Activated gamma-delta T cell treated with anti-CD3 and anti-CD28 coated beads, Interleukin-2, amount 50 U/mL, for 16 hours (primary cell): ENCODE results near the gene PLA2G15.

Experiments
- DNase-seq: peaks from one replicate; pipeline ENCODE4 v3.0.0-alpha.2; 2020; ENCODE audit warnings: low read depth

The PLA2G15 gene

DNA sequence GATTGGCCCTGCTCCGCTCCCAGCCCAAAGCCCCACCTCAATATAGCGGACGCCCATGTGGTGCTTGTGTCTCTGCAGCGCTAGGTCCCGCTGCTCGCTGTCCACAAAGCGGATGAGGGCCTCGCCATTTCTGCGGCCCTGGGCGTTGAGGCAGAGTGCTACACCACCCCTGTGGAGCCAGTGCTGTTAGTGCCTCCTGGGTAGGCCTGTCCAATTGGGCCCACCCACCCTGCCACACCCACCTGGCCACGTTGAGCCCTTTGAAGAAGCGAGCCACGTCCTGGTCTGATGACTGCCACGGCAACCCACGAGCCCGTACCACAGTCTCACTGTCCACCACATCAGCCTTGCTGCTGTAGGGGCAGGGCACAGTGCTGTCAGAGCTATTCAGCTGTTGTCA is 12.8 kb upstream of the PLA2G15 start:
- DNase-seq, result no peak

DNA sequence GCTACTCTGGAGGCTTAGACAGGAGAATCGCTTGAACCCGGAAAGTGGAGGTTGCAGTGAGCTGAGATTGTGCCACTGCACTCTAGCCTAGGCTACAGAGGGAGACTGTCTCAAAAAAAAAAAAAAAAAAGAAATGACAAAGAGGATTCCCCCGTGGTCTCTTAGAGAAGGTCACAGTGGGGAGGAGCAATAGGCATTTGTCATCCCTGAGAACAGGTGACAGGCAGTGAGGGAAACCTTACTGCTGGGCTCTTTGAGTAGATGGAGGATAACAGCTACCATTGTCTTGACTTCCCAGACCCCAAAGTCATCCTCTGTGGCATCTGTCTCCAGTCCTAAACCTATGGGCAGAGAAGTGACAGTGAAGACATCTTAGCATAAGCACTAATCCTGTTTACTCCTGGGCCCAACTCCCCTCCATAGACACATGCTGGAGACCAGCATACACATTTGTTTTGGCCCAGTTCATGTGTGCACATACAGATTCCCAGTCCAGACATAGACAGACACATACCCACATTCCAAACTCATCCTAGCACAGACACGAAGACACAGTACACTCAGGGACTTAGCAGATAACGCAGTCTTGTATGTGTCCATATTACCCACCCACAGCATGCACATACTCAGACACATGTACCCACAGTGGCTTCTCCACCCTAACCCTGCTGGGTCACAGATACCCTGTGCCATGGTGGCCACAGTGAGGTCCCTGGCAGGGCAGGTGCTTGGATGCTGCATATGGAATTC is 11.9 kb upstream of the PLA2G15 start:
- DNase-seq, result no peak

DNA sequence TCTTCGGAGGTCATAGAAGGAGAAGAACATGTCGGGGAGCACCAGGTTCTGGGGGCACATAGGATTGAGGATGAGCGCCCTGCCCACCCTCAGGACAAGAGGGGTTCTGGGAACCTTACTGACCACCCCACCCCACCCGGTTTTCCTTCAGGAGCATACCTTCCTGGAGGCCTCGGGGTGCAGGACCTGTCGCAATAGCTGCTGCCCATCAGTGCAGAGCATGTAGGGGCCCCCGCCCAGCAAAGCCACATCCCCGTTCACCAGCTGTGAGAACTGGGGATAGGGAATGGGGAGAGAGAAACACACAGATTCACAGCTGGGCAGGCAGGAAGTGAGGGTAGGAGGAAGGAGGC is 11.4 kb upstream of the PLA2G15 start:
- DNase-seq, result no peak

DNA sequence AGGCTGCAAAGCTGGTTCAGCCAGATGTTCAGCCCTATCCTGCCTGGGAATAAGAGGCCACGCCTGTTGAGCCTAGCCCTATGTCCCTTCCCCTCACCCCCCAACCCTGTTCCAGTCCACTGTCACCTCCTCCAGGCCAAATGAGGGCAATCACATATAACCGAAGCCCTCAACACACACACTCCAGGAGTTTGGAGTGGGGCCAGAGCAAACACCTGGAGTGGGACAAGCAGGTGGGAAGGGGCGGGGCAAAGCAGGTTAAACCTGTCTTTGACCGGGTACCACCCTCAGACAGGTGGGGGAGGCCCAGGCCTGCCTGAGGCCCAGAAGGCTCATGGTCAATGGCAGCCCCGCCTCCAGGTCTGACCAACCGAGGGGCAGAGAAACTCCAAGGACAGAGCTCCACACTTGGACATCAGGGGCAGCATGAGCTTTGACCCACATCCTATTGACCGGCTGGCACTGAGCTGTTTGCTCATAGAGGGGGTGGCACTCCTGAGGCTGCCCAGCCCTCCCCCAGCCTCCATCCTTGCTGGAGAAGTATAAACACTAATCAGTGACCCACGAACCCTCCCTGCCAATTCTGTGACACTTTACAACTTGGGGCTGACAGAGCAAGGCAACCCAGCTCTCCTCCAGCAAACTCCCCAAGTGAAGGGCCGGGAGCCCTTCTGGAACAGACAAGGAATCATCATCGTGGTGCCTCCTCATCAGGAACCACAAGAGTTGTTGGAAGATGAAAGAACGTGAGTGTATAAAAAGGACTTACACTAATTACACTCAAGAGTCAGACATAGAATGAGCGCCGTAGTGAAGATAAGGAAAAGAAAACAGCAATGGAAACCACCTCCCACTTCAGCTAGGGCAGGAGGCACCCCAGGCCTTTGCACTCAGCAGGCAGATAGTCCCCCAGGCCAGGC is 10.7 kb upstream of the PLA2G15 start:
- DNase-seq, result no peak

DNA sequence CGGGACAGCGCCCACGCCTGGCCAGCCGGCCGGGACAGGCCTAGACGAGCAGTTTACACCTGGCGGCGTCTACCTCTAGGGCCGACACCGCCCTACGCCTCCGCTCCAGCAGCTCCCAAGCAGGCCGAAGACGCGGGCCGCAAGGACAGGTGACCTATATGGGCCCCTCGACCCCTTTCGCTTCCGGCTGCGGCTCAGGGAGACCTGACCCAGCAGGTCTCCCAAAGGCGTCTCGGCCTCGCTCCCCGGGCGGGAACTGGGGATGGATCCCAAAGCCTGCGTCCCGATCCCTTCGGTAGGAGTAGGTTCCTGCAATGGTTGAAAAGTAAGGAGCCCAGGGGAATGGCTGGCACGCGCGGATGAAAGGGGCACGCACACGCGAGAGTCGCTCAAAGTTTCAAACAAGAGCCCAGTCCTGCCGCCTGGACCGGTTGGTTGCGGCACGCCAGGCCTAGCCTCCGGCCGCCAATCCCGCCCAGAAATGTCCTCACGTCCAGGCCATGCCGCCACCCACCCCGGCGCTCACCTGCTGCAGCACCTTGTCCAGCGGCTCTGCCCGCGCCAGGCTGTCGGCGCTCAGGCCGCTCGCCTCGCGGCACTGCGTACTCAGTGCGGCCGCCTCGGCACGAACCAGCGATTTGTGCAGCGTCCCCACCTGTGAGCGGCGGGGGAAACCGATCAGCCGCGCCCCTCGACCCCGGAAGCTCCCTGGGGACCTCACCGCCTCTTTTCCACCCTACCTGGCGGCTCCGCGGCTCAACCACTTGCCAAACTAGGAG is 9.9 kb upstream of the PLA2G15 start:
- no peak for DNase-seq

DNA sequence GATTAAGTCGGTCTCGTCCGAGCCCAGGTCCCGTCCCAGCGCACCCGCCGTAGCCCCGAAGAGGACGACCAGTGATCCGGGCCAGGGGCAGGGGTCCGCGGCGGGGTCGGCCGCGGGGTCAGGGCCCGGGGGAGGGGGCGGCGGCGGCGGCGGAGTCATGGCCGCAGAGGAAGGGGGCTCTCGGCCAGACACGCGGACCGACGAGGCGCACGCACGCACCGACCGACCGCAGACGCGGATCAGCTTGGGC is 9.4 kb upstream of the PLA2G15 start, which contains the start of gene ESRP2:
Gene ESRP2, minus strand, starts transcription at position 241 of the 250 bp plus-strand sequence. Its CDS starts 82 bp downstream, at position 159.
- no peak for DNase-seq

DNA sequence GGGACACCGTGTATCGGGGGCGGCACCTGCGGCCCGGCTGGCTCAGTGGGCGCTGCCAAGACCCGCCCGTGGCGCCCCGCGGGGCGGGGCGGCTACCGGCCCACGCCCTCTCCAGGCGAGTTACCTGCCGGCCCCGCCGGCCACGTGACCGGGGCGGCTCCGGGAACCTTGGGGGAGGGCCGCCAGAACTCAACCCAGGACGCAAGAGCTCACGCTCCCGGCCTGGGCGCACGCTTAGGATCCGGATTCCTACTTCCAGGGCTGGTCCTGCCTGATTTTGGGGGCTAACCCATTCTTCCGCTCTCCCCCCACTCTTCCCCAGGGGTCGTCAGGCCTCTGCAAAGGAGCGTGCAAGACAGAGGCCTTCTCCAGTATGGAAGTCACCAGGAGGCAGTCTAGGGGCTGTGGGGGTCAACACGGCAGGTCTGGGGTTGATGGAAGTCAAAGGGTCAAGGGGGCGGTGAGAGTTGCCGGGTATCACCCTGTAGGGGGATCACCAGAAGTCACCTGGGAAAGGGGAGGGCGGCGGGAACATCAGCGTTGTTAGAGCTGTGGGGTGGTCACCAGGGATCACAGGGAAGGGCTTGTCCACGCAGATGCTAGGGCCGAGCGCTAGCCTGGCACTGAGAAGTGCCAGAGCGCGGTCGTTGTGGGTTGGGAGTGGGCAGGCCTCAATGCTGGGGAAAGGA is 8.9 kb upstream of the PLA2G15 start:
- DNase-seq, result no peak

DNA sequence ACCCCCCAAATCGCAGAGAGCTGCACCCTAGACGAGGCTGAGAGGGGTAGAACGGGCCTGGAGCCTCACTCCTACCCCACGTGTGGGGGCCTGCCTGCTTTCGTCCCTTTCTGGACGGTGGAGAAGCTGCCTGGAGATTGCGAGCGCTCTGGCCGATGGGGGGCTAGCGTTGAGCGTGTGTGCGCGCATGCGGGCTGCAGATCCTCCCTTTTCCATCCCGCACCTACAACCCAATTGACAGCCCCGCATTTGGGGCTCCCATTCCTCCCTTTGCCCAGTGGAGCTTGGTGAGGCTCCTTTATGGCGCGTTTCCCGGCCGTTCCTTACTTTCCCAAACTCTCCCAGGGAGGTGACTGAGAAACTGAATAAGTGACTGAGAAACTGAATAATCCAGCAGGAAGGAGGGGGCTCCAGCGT is 8.3 kb upstream of the PLA2G15 start:
- no peak for DNase-seq

DNA sequence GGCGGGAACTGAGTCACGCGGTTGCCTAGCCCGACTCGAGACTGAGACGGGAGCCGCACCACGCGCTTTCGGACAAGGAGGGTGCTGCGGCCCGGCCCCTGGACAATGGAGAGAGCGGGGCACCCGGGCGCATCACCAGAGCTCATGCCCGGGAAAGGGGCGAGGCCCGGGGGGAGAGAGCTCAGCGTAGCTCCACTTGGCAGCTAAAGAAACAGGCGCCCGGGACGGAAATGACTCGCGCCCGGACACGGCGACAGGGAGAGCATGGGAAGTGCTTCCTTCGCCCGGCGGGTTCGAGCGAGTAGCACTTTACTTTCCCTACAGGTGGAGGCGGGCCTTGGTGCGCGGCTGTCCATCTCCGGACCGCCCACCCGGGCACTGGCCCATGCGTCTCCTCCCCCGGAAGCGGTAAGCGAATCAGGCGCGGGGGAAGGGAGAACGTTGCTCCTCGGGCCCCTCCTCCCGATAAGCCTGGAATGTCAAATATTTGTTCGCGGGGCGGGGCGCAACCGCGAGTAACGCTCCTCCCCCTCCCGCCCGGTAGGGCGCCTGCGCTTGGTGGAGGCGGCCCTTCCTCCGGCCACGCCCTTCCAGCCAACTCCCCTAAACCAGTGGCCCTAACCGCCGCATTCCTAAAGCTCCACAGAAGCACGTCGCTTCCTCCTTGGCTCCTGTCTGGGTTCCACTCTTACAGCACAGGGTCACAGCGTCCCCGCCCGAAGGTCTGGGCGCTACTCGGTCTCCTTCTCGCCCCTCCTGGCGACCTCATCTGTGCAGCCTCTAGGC is 7.7 kb upstream of the PLA2G15 start:
- peak; percentile 72 for DNase-seq

DNA sequence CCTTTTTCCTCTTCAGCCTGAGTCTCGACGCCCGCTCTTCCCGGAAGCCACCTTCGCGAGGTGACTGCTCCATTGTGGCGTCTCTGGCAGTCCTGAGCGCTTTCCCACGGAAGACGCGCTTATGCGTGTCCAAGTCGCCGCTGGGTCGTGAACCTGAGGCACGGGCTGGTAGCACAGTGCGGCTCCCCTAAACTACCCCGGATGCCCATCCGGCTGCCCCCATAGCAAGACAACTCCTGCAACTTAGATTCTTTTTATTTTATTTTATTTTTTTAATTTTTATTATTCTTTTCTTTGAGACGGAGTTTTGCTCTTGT is 7.2 kb upstream of the PLA2G15 start:
- no peak for DNase-seq

DNA sequence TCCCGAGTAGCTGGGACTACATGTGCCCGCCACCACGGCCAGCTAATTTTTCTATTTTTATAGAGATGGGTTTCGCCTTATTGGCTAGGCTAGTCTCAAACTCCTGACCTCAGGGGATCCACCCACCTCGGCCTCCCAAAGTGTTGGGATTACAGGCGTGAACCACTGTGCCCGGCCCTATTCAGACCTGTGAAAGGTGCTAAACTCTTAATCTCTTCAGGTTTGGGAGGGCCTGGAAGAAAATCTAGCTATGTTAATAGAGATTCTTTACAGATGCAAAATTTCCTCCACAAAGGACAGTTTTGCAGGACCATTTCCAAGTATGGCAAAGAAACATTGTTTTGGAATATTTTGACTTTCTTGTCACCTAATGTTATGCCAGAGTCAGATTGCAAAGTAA is 3.1 kb upstream of the PLA2G15 start:
- no peak for DNase-seq

DNA sequence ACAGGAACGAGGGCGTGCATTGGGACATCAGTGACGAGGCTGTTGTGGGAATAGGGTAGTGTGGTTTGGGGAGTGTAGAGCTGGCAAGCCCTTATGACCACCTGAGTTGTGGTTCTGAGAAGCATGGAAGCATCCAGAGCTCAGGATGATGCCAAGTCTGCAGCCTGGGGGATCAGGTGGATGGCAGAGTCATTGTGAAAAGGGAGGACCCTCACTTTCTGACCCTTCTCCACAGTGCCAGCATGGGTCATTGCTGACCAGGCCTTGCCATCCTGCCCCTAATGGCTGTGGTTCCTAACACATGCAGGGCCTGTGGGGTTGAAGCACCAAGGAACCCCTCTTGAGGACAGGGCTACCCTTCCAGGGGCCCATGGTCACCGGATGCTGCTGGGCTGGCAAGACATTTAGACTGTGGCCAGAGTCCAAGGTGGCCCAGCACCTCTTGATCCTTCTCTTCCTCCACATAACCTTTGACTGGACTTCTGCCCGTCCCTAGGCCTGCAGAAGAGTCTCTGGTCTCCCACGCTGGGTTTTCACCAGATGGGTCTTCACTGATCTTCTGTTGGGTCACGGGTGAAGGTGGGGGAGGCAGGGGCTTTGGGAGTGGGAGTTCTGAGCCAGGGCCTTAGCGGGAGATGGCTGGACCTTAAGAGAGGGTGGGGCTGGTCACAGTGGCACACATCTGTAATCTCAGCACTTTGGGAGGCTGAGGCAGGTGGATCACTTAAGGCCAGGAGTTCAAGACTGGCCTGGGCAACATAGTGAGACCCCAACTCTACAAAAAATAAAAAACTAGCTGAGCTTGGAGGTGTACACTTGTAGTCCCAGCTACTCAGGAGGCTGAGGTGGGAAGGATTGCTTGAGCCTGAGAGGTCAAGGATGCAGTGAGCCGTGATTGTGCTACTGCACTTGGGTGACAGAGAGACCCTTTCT is 2.0 kb upstream of the PLA2G15 start:
- no peak for DNase-seq

DNA sequence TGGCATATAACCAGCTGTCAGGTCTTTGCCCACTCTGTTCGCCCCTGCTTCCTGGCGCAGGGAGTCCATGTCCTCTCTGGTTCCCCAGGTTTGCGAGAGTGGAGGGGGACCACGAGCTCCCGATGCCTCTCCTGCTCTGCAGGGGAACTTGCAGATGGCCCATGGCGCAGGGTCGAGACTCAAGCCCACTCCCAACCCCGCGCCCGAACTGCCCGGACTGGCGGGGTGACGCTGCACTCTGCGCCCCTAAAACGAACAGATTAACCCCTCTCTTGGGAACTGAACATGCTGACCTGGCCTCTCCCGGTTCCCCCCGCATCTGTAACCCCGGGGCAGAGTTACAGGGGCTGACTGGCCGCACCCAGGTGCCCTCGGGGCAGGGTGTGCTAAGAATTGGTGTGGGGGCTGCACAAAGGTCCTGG is 681 bp upstream of the PLA2G15 start:
- no peak for DNase-seq

DNA sequence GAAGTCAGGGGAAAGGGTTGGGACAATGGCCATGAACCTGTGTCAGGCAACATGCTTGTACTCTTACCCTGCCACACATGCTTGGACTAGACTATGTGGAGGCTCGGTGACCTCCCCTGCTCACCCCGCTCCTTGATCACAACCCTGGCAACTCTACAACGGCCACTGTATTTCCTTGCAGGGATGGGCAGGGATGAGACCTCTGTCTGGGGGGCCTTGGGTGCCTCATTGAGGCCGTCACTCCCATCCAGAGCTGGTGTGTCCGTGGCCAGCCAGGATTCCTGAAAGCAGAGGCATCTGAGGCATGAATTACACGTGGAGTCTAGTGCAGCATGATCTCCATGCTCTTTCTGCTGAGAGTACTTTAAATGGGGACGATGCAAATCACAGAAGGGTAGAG is 948 bp downstream of the PLA2G15 start:
- no peak for DNase-seq

DNA sequence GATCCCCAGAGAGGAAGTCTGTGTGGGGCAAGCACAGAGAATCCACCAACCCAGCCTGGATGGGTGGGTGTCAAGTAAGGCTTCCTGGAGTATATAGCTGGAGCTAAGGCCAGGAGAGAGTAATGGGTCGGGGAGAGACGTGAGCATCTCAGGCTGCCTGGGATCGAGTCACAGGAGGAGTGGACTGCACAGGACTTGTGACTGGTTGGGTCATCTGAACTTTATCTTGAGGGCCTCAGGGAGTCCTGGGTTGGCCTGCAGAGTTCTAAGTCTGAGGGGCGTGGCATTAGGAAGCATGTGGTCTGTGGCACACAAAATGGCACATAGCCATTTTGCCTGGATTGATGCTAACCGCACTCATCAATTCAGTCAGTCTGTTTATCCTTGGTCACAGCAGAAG is 1.5 kb downstream of the PLA2G15 start:
- no peak for DNase-seq

DNA sequence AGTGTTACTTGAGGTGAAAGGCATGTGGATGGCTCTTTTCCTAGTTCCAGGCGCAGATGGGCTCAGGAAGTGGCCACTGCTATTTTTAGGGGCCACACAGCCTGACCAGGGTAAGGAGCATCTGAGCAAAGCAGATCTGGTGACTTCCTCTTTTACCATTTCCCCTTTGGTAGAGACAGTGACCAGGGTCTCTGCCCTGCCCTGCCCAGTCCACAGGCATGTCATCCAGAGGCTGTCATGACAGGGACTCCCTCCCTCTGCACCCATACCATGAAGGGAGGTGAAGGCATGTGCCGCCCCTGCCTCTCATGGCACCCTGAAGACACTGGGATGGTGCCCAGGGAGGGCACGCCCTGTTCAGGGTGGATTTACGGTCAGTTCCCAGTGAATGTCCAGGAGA is 2.2 kb downstream of the PLA2G15 start:
- no peak for DNase-seq

DNA sequence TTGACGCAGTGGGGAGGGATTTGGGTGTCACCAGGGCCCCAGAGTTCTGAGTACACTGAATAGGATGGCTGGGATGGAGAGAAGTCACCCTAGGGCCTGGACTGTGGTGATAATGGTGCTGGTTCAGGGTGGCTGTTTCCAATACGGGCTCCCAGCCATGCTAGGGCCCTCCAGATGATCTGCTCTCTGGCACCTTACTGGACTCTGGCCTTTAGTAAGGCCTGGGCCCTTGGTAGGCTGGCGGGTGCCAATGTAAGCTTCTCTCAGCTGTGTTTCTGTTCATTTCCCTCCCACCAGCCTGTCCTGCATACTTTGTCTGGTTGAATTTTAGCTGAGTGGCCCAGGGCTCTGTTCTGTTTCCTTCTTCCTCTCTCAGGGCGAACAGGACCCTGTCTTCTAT is 2.8 kb downstream of the PLA2G15 start:
- no peak for DNase-seq

DNA sequence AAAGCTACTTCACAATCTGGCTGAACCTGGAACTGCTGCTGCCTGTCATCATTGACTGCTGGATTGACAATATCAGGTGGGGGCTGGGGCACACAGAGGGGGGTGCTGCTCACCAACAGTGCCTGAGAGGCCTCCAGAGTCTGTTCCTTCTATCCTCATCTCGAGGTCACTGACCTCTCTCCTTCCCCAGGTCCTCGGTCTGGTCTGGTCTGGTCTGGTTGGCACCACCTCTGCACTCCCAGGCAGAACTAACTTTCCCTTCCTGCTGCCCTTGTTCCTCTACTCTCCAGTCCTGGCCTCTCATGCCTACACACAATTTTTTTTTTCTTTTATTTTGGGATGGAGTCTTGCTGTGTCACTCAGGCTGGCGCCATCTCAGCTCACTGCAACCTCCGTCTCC is 4.2 kb downstream of the PLA2G15 start:
- no peak for DNase-seq

DNA sequence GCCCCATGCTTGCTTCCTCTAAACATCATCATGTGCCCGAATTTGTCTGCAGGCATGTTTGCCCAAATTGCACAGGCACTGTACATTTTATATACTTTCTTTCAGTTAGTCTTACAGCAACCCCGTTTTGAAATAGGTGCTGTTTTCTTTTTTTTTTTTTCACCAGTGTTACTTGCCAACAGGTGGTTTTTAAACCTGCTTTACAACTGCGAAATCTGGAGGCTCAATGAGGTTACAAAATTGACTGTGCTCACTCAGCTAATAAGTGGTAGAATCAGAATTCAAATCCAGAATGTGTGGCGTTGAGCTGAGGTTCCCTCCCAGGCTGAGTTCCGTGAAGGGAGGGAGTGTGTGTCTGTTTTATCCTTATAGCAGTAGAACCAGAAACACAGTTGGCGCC is 5.8 kb downstream of the PLA2G15 start:
- no peak for DNase-seq

DNA sequence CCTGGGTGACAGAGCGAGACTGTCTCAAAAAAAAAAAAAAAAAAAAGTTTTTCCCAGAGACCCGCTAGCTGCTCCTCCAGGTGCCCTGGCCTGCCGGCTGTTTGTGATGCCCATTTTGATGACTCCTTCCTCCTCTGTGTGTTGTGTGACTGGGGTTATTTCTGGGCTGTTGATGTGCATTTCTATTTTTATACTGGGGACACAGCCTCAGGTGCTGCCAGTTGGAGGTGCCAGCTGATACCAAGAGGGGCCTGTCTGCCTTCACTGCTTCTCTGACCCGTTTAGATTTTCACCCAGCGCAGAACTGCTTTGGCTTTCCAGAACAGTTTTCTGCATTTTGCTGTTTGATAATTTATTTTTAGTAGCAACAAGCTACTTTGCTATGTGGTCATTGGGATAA is 6.7 kb downstream of the PLA2G15 start:
- DNase-seq, result no peak

DNA sequence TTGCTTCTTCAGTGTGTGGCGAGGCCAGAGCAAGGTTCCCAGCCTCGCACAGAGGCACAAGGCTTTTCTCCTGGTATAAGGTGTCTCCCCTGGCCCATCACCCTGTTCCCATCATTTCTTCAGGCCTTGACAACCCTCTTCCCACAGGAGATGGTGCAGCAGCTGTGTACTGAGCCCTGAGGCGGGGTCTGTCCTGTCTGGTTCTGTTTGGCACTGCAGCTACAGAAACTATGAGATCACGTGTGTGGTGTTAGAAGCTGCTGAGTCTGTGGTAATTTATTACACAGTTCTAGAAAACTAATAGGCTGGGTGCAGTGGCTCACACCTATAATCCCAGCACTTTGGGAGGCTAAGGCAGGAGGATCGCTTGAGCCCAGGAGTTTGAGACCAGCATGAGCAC is 7.2 kb downstream of the PLA2G15 start:
- DNase-seq, result no peak
